ENCODE data around the gene JHY.

Gene JHY

GRCh38 chr11:122981388-122982264 is 99.1 kb downstream of the JHY start, which contains the start of gene BSX:
BSX (minus strand) TSS chr11:122981834; CDS start chr11:122981671, 163 bp downstream.
- no peak for TF ChIP-seq CTCF (conservative IDR thresholded peaks at IDR 0.05; ENCODE audit: low read length)
- TF ChIP-seq EZH2phosphoT487 (IDR thresholded peaks at IDR 0.05; ENCODE audit: borderline replicate concordance): no peak
- H4K20me1 ChIP-seq (ENCODE audit: insufficient read depth, low read length, poor library complexity, severe bottlenecking): no peaks in the 10 kb centered on the region
- no peak within 1 kb of the TSS for H3K4me2 ChIP-seq (ENCODE audit: low read depth, low read length, poor library complexity, severe bottlenecking)
- no peaks in the 10 kb centered on the region for H3K9me2 ChIP-seq (replicated peaks; ENCODE audit: low read depth, low read length)
- no peak within 1 kb of the TSS for H3K9ac ChIP-seq (ENCODE audit: low read depth, low read length, poor library complexity, severe bottlenecking)
- no peaks in the 10 kb centered on the region for H3K4me1 ChIP-seq (ENCODE audit: insufficient read depth, low read length, poor library complexity, severe bottlenecking)
- H3K9me3 ChIP-seq (ENCODE audit: insufficient read depth, low read depth, low read length): no peaks in the 10 kb centered on the region
- H3K79me2 ChIP-seq (ENCODE audit: insufficient read depth, low read length): no peaks in the 10 kb centered on the region
- H2AFZ ChIP-seq (ENCODE audit: low read length): no peak within 1 kb of the TSS
- H3K4me3 ChIP-seq (ENCODE audit: low read length, poor library complexity, severe bottlenecking): no peak within 1 kb of the TSS
- H3F3A ChIP-seq (ENCODE audit: low read depth): no peaks in the 10 kb centered on the region
- no peaks in the 10 kb centered on the region for H3K36me3 ChIP-seq (ENCODE audit: insufficient read depth, low read length)
- H3K27me3 ChIP-seq (ENCODE audit: insufficient read depth, low read length, poor library complexity, severe bottlenecking): no peaks in the 10 kb centered on the region

GRCh38 chr11:122983438-122984185 is 101.1 kb downstream of the JHY start:
- Histone ChIP-seq H3K36me3 (ENCODE audit: insufficient read depth, low read length) (no peaks in the 10 kb centered on the region), H3F3A (ENCODE audit: low read depth) (no peaks in the 10 kb centered on the region), H3K9ac (ENCODE audit: low read depth, low read length, poor library complexity, severe bottlenecking) (no peak overlapping the region), H3K9me2 (replicated peaks; ENCODE audit: low read depth, low read length) (no peaks in the 10 kb centered on the region), H3K4me2 (ENCODE audit: low read depth, low read length, poor library complexity, severe bottlenecking) (no peak overlapping the region), H2AFZ (ENCODE audit: low read length) (no peak overlapping the region), H3K9me3 (ENCODE audit: insufficient read depth, low read depth, low read length) (no peaks in the 10 kb centered on the region), H3K4me1 (ENCODE audit: insufficient read depth, low read length, poor library complexity, severe bottlenecking) (no peaks in the 10 kb centered on the region), H3K27me3 (ENCODE audit: insufficient read depth, low read length, poor library complexity, severe bottlenecking) (no peaks in the 10 kb centered on the region), H3K79me2 (ENCODE audit: insufficient read depth, low read length) (no peaks in the 10 kb centered on the region), H4K20me1 (ENCODE audit: insufficient read depth, low read length, poor library complexity, severe bottlenecking) (no peaks in the 10 kb centered on the region), H3K4me3 (ENCODE audit: low read length, poor library complexity, severe bottlenecking) (no peak overlapping the region)
- TF ChIP-seq CTCF (conservative IDR thresholded peaks at IDR 0.05; ENCODE audit: low read length) (no peak), EZH2phosphoT487 (IDR thresholded peaks at IDR 0.05; ENCODE audit: borderline replicate concordance) (no peak)

GRCh38 chr11:122984186-122985011 is 101.8 kb downstream of the JHY start:
- Histone ChIP-seq H3K27me3 (ENCODE audit: insufficient read depth, low read length, poor library complexity, severe bottlenecking) (no peaks in the 10 kb centered on the region), H3K79me2 (ENCODE audit: insufficient read depth, low read length) (no peaks in the 10 kb centered on the region), H3K9me2 (replicated peaks; ENCODE audit: low read depth, low read length) (no peaks in the 10 kb centered on the region), H3K9ac (ENCODE audit: low read depth, low read length, poor library complexity, severe bottlenecking) (no peak overlapping the region), H3K9me3 (ENCODE audit: insufficient read depth, low read depth, low read length) (no peaks in the 10 kb centered on the region), H3F3A (ENCODE audit: low read depth) (no peaks in the 10 kb centered on the region), H3K4me3 (ENCODE audit: low read length, poor library complexity, severe bottlenecking) (no peak overlapping the region), H3K4me1 (ENCODE audit: insufficient read depth, low read length, poor library complexity, severe bottlenecking) (no peaks in the 10 kb centered on the region), H3K4me2 (ENCODE audit: low read depth, low read length, poor library complexity, severe bottlenecking) (no peak overlapping the region), H2AFZ (ENCODE audit: low read length) (no peak overlapping the region), H3K36me3 (ENCODE audit: insufficient read depth, low read length) (no peaks in the 10 kb centered on the region), H4K20me1 (ENCODE audit: insufficient read depth, low read length, poor library complexity, severe bottlenecking) (no peaks in the 10 kb centered on the region)
- TF ChIP-seq CTCF (conservative IDR thresholded peaks at IDR 0.05; ENCODE audit: low read length): no peak
- TF ChIP-seq EZH2phosphoT487 (IDR thresholded peaks at IDR 0.05; ENCODE audit: borderline replicate concordance): no peak
